Activated naive CD8-positive, alpha-beta T cell treated with anti-CD3 and anti-CD28 coated beads, Interleukin-2, amount 10 ng/mL, durations not matched to agents 7 days and 5 days (primary cell): Measurements from ENCODE around the gene CD300E. TPM values are rescaled to one million over a fixed set of nuclear protein-coding genes. Genes with fewer than 3 reads are reported as not detected.
"Not testable (repeated sequence)": the region's sequence is repeated elsewhere in the genome, so short reads cannot be mapped to it uniquely, and the experiment has no call there.

Experiments used
- ATAC-seq: fragments of 150-1000 bp; cut with Tn5 transposase; one replicate; pipeline ENCODE4 v1.10.0; 2021; ENCODE audit warnings: low read depth, moderate library complexity
- POLR2A ChIA-PET: fragments of 350-600 bp; sonication (Branson Sonifier 250); formaldehyde crosslinking; loops from one replicate; lab custom pipeline; 2021; ENCODE audit warnings: antibody characterized with exemption; lab: Charles Lee
- DNase-seq: peaks from one replicate; pipeline ENCODE4 v3.0.0; 2021
- H3K27ac Mint-ChIP-seq: one replicate; pipeline ENCODE4 v1.8.0; 2022; ENCODE audit warnings: mild to moderate bottlenecking, mixed read lengths
- H3K27me3 Mint-ChIP-seq: one replicate; pipeline ENCODE4 v1.8.0; 2022; ENCODE audit warnings: mild to moderate bottlenecking, moderate library complexity, mixed read lengths
- H3K36me3 Mint-ChIP-seq: one replicate; pipeline ENCODE4 v1.8.0; 2021; ENCODE audit warnings: mild to moderate bottlenecking, mixed read lengths
- H3K4me1 Mint-ChIP-seq: one replicate; pipeline ENCODE4 v1.8.0; 2021; ENCODE audit warnings: mixed read lengths
- H3K4me3 Mint-ChIP-seq: one replicate; pipeline ENCODE4 v1.8.0; 2022; ENCODE audit warnings: mild to moderate bottlenecking, moderate library complexity, mixed read lengths
- H3K9me3 Mint-ChIP-seq: one replicate; pipeline ENCODE4 v1.8.0; 2021; ENCODE audit warnings: mixed read lengths
- total RNA-seq, 2 experiments: library from RNA; stranded (reverse); gene quantifications; one replicate each; pipeline ENCODE4 v1.2.3, GENCODE V29; 2021

The CD300E gene
- total RNA-seq, 2 experiments from 2014 or later = not detected

GRCh38 chr17:74584292-74585060 lies 39.1 kb downstream of the CD300E start:
- ATAC-seq (no peak), DNase-seq (no peak)
- H3K27me3 Mint-ChIP-seq = peaks cover 22% of the 10 kb centered on the region
- no peak overlapping the region for H3K27ac Mint-ChIP-seq
- H3K4me1 Mint-ChIP-seq = peaks cover 9% of the 10 kb centered on the region
- no peak overlapping the region for H3K4me3 Mint-ChIP-seq
- peaks cover 10% of the 10 kb centered on the region for H3K9me3 Mint-ChIP-seq
- POLR2A ChIA-PET = interaction anchor here (0.6 kb wide), 1 partner anchor 157 kb away, joined by 3 read pairs; no protein-coding TSS in a partner anchor
- H3K36me3 Mint-ChIP-seq = no peaks in the 10 kb centered on the region

GRCh38 chr17:74582633-74583032 lies 40.9 kb downstream of the CD300E start:
- Mint-ChIP-seq H3K4me3 (no peak overlapping the region), H3K27me3 (peaks cover 10% of the 10 kb centered on the region), H3K36me3 (no peaks in the 10 kb centered on the region), H3K27ac (no peak overlapping the region), H3K9me3 (peaks cover 10% of the 10 kb centered on the region), H3K4me1 (peaks cover 12% of the 10 kb centered on the region)
- DNase-seq = no peak
- ATAC-seq = no peak
- POLR2A ChIA-PET = no interaction called here

DNA sequence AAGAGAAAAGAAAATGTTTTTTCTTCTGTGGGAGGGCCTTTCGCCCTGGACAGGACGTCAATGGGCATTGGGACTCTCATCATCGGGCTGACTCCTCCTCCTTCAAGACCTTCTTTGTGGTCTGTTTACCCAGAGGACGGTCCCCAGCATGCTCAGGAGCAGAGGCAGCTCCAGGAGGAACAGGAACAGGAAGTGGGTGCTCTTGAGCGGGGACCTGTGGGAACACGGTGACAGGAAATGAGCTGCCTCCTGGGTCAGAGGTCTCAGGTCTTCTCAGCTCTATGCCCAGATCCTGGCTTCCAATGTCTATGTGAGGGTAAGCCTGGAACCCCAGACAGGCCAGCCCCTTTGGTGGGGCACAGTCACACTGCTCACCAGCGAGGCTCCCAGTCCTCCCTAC lies 43.6 kb downstream of the CD300E start:
- peak; percentile 65 for ATAC-seq
- Mint-ChIP-seq H3K36me3 (no peaks in the 10 kb centered on the region), H3K4me3 (no peak overlapping the region), H3K9me3 (peaks cover 7% of the 10 kb centered on the region), H3K27ac (no peak overlapping the region), H3K27me3 (peaks cover 13% of the 10 kb centered on the region), H3K4me1 (peaks cover 12% of the 10 kb centered on the region)
- no peak for DNase-seq
- POLR2A ChIA-PET = interaction anchor here (1.5 kb wide), 1 partner anchor 12 kb away, joined by 9 read pairs; the partner anchor contains the start of gene CD300LD

- no peaks in the 10 kb centered on the region for H3K36me3 Mint-ChIP-seq
- no peak overlapping the region for H3K4me3 Mint-ChIP-seq
These were observed 44.6 kb downstream of the CD300E start for GRCh38 chr17:74578979-74579378.

GRCh38 chr17:74574489-74575142 lies 48.9 kb downstream of the CD300E start:
- DNase-seq (no peak), ATAC-seq (no peak)
- peaks cover 46% of the 10 kb centered on the region for H3K27me3 Mint-ChIP-seq
- H3K27ac Mint-ChIP-seq = no peak overlapping the region
- no peaks in the 10 kb centered on the region for H3K9me3 Mint-ChIP-seq
- no peaks in the 10 kb centered on the region for H3K36me3 Mint-ChIP-seq
- no peak overlapping the region for H3K4me3 Mint-ChIP-seq
- POLR2A ChIA-PET = no interaction called here
- H3K4me1 Mint-ChIP-seq = peaks cover 3% of the 10 kb centered on the region

More at GRCh38 chr17:74578979-74579378, 44.6 kb downstream of the CD300E start:
- no peak overlapping the region for H3K27ac Mint-ChIP-seq
- no peak for DNase-seq
- H3K9me3 Mint-ChIP-seq = peaks cover 2% of the 10 kb centered on the region
- ATAC-seq = no peak
- peaks cover 12% of the 10 kb centered on the region for H3K4me1 Mint-ChIP-seq
- peaks cover 18% of the 10 kb centered on the region for H3K27me3 Mint-ChIP-seq
- POLR2A ChIA-PET = interaction anchor here (1.5 kb wide), 1 partner anchor 13 kb away, joined by 9 read pairs; the partner anchor contains the start of gene CD300LD

DNA sequence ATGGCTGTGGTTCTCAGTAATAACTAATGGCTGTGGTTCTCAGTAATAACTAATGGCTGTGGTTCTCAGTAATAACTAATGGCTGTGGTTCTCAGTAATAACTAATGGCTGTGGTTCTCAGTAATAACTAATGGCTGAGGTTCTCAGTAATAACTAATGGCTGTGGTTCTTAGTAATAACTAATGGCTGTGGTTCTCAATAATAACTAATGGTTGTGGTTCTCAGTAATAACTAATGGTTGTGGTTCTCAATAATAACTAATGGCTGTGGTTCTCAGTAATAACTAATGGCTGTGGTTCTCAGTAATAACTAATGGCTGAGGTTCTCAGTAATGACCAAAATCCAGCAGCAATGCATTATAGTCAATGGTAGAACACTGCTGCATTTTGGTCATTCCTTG lies 49.9 kb downstream of the CD300E start:
- ATAC-seq, H3K27ac Mint-ChIP-seq, H3K4me1 Mint-ChIP-seq, H3K4me3 Mint-ChIP-seq, POLR2A ChIA-PET, H3K36me3 Mint-ChIP-seq, H3K9me3 Mint-ChIP-seq, DNase-seq: not testable (repeated sequence)
- peaks cover 56% of the 10 kb centered on the region for H3K27me3 Mint-ChIP-seq

DNA sequence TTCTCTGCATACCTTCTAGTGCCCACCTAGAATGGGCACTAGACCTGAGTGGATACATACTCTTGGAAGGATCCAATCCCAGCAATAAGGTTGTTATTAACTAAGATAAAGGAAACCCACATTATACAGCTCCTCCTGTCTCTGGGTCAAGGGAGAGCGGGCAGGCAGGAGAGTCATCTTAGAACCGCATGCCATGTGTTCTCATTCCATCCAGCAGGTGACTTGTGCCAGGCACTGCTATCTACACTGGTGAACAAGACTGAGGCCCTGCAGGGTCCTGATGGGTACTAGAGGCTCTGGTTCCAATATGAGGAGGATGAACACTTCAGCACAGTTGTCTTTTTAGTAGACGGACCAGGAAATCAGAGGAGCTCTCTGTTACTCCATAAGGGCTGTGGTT lies 50.4 kb downstream of the CD300E start:
- no peak for DNase-seq
- no peak for ATAC-seq
- Mint-ChIP-seq H3K4me1 (peaks cover 10% of the 10 kb centered on the region), H3K27ac (no peak overlapping the region), H3K36me3 (no peaks in the 10 kb centered on the region), H3K9me3 (peaks cover 3% of the 10 kb centered on the region), H3K4me3 (no peak overlapping the region), H3K27me3 (peaks cover 59% of the 10 kb centered on the region)
- POLR2A ChIA-PET = no interaction called here

- Mint-ChIP-seq H3K36me3 (no peaks in the 10 kb centered on the region), H3K9me3 (peaks cover 3% of the 10 kb centered on the region), H3K27me3 (peaks cover 64% of the 10 kb centered on the region), H3K4me3 (no peak overlapping the region), H3K4me1 (peaks cover 10% of the 10 kb centered on the region), H3K27ac (no peak overlapping the region)
- ATAC-seq = no peak
- POLR2A ChIA-PET = no interaction called here
- DNase-seq = no peak
These were observed 51.8 kb downstream of the CD300E start for GRCh38 chr17:74571621-74572270.

DNA sequence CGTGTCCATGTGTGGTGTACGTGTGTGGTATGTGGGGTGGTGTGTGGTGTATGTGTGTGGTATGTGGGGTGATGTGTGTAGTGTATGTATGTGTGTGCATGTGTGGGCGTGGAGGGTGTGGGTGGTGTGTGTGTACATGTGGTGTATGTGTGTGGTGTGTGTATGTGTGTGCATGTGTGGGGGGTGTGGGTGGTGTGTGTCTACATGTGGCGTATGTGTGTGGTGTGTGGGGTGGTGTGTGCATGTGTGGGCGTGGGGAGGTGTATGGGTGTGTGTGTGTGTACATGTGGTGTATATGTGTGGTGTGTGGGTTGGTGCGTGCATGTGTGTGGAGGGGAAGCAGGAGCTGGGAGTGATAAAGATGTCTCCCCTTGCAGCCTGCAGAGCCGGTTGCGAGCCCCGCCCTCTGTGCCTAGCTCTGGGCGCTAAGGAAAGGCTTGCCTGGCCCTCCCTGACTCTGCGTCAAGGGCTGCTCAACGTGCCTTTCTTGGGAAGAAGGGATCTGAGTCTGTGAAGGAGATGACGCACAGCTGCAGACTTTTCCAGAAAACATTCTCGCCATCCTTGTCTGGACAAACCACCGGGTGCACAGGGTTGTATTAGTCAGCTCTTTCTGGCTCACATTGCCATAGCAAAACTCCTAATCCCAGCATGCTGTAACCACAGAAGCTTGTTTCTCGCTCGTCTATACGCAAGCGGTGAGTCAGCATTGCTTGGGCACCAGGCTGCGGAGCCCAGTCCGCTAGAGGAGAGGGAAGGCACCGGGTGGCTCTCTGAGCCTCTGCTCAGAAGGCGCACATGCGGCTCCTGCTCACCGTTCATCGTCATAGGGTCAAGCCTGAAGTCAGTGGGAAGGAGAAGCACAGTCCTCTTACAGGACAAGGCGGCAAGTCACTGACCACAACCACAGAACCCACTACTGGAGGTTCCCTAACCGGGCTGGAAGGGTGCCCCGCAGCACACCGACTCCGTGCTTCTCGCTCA lies 54.2 kb downstream of the CD300E start:
- peaks cover 58% of the 10 kb centered on the region for H3K27me3 Mint-ChIP-seq
- no peaks in the 10 kb centered on the region for H3K36me3 Mint-ChIP-seq
- H3K27ac Mint-ChIP-seq = peak overlapping the region; percentile 55
- peaks cover 3% of the 10 kb centered on the region for H3K9me3 Mint-ChIP-seq
- POLR2A ChIA-PET = no interaction called here
- ATAC-seq (peak; percentile 26), DNase-seq (no peak)
- peaks cover 12% of the 10 kb centered on the region for H3K4me1 Mint-ChIP-seq
- no peak overlapping the region for H3K4me3 Mint-ChIP-seq

DNA sequence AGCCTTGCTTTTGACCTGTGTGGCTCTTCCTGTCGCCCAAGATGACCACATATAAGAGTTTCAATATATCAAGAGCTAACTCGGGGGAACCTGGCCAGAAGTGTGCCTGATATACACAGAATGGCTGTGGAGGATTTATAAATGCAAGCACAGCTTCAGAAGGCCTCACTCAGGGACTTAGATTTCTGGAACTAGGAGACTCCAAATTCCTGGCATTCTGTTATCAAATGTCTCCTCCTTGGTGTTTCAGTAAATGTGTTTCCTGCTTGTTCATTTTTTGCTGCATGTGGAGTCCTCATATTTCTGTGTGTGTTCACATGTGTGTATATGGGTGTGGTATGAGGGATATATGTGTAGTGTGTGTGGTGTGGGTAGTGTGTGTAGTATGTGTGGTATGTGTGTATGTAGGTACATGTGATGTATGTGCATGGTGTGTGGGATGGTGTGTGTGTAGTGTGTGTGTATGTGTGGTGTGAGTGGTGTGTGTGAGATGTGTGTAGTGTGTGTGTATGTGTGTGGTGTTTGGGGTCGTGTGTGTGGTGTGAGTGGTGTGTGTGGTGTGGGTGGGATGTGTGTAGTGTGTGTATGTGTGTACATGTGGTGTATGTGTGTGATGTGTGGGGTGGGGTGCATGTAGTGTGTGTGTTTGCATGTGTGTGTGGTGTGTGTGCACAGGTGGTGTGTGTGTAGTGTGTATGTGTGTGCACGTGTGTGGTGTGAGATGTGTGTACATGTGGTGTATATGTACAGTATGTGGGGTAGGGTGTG lies 55.2 kb downstream of the CD300E start:
- peaks cover 3% of the 10 kb centered on the region for H3K9me3 Mint-ChIP-seq
- ATAC-seq = no peak
- peaks cover 12% of the 10 kb centered on the region for H3K4me1 Mint-ChIP-seq
- H3K4me3 Mint-ChIP-seq = no peak overlapping the region
- peak overlapping the region; percentile 55 for H3K27ac Mint-ChIP-seq
- no peak for DNase-seq
- POLR2A ChIA-PET = no interaction called here
- peaks cover 54% of the 10 kb centered on the region for H3K27me3 Mint-ChIP-seq
- no peaks in the 10 kb centered on the region for H3K36me3 Mint-ChIP-seq

GRCh38 chr17:74567397-74567796 lies 56.1 kb downstream of the CD300E start, which contains the start of gene CD300H:
TSS of gene CD300H (minus strand) at chr17:74567509.
- H3K36me3 Mint-ChIP-seq = no peaks in the 10 kb centered on the region
- H3K27me3 Mint-ChIP-seq = peaks cover 49% of the 10 kb centered on the region
- POLR2A ChIA-PET = no interaction called here
- ATAC-seq = no peak
- H3K9me3 Mint-ChIP-seq = peaks cover 3% of the 10 kb centered on the region
- peaks cover 12% of the 10 kb centered on the region for H3K4me1 Mint-ChIP-seq
- no peak within 1 kb of the TSS for H3K27ac Mint-ChIP-seq
- no peak for DNase-seq
- H3K4me3 Mint-ChIP-seq = no peak within 1 kb of the TSS
